Natural killer cell (primary cell): ENCODE results near the gene THRB. TPM values are rescaled to one million over a fixed set of nuclear protein-coding genes. Genes with fewer than 3 reads are reported as not detected.

ENCODE experiments used
- ATAC-seq, 3 donors: fragments of 150-1000 bp in 2 of 3; fragments of 200-7000 bp in 1 of 3; cut with Tn5 transposase; 1 replicate in 1 of 3; 2 replicates in 2 of 3; pipeline ENCODE4 v1.10.0; 2021; ENCODE audit warnings: mild to moderate bottlenecking in 2 of 3, moderate library complexity in 2 of 3
- DNase-seq, 2 donors: peaks; one replicate each; pipeline versions ENCODE4 v3.0.0 to v3.0.0-alpha.2; 2013 to 2021; ENCODE audit warnings: mixed read lengths in 1 of 2
- H3K27ac ChIP-seq: one replicate; pipeline ENCODE4 v1.5.1; 2013; ENCODE audit warnings: mild to moderate bottlenecking, low read length
- H3K27me3 ChIP-seq: one replicate; pipeline ENCODE4 v1.6.1; 2013; ENCODE audit warnings: low read length; ENCODE audit not compliant: control insufficient read depth, insufficient read depth
- H3K36me3 ChIP-seq: one replicate; pipeline ENCODE4 v1.6.1; 2013; ENCODE audit warnings: low read length; ENCODE audit not compliant: control insufficient read depth, insufficient read depth
- H3K4me1 ChIP-seq: one replicate; pipeline ENCODE4 v1.6.1; 2013; ENCODE audit warnings: low read length; ENCODE audit not compliant: control insufficient read depth, insufficient read depth
- H3K4me3 ChIP-seq: one replicate; pipeline ENCODE4 v1.5.1; 2013; ENCODE audit warnings: low read length
- H3K9me3 ChIP-seq: one replicate; pipeline ENCODE4 v1.6.1; 2013; ENCODE audit warnings: low read length; ENCODE audit not compliant: control insufficient read depth, insufficient read depth
- H3K27ac Mint-ChIP-seq, 2 donors: one replicate each; pipeline ENCODE4 v1.8.0; 2022; ENCODE audit warnings: mild to moderate bottlenecking in 2 of 2, mixed read lengths in 2 of 2, moderate library complexity in 1 of 2
- H3K27me3 Mint-ChIP-seq, 2 donors: one replicate each; pipeline ENCODE4 v1.8.0; 2022; ENCODE audit warnings: low read depth in 2 of 2, mixed read lengths in 2 of 2
- H3K36me3 Mint-ChIP-seq: one replicate; pipeline ENCODE4 v1.8.0; 2022; ENCODE audit warnings: mixed read lengths
- H3K4me1 Mint-ChIP-seq, 2 donors: one replicate each; pipeline ENCODE4 v1.8.0; 2022; ENCODE audit warnings: mixed read lengths in 2 of 2
- H3K4me3 Mint-ChIP-seq: one replicate; pipeline ENCODE4 v1.8.0; 2022; ENCODE audit warnings: mild to moderate bottlenecking, moderate library complexity, mixed read lengths
- H3K9me3 Mint-ChIP-seq, 2 donors: one replicate each; pipeline ENCODE4 v1.8.0; 2022; ENCODE audit warnings: mixed read lengths in 2 of 2
- WGBS: methylation state at CpG from one replicate; pipeline ENCODE4 v1.1.7; 2013; ENCODE audit warnings: missing lambda C conversion rate; ENCODE audit not compliant: insufficient coverage; 5-methylcytosine and 5-hydroxymethylcytosine counted together
- intact Hi-C: fragments of 100-400 bp; cut with micrococcal nuclease; formaldehyde crosslinking; loops from one replicate; pipeline ENCODE4 v1.14.2; 2022
- total RNA-seq, 4 donors: library from RNA; stranded (reverse); fragments of 120-200 nt in 1 of 4; gene quantifications; one replicate each; pipeline versions ENCODE4 v1.2.3 to v1.2.4, GENCODE V29; 2013 to 2022
- TF ChIP-seq, protein P1 (sequence below): fragments of 200-600 bp; IDR thresholded peaks from one replicate; pipeline ENCODE4 v1.8.0; 2022; ENCODE audit warnings: antibody characterized with exemption

THRB gene
- total RNA-seq, 3 donors from 2014 or later (not counting 1 experiment from before 2014, with no cell fraction given): 0.05 TPM; not detected in 2

DNA sequence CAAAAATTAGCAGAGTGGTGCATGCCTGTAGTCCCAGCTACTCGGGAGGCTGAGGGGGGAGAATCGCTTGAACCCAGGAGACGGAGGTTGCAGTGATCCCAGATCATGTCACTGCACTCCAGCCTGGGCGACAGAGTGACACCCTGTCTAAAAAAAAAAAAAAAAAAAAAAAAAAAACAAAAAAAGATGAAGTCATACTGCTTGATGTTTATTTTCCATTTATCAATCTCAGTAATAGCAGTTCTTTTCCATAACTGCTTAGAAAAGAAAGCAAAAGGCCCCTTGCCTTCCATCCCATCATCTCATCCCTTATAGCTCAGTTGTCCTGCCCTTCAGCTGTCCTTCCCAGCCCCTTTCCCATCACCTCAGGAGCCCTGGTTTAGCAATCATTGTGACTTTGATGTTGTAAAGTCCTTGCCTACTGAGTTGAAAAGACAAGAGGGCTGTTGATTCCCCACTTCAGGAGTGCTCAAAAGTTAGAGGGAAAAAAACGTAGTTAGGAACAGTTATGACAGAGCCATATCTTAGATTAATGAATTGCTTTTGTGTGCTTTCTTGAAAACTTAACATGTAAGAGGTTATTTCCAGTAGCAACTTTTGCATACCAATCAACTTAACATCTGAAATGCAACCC lies 18.0 kb upstream of the THRB start:
- Mint-ChIP-seq H3K4me3 (no peak overlapping the region), H3K27me3 (peaks cover 0 to 2% of the 10 kb centered on the region in 2 donors), H3K27ac (no peak overlapping the region), H3K36me3 (no peaks in the 10 kb centered on the region), H3K9me3 (peaks cover 0 to 2% of the 10 kb centered on the region in 2 donors), H3K4me1 (no peaks in the 10 kb centered on the region)
- TF ChIP-seq, protein P1, sequence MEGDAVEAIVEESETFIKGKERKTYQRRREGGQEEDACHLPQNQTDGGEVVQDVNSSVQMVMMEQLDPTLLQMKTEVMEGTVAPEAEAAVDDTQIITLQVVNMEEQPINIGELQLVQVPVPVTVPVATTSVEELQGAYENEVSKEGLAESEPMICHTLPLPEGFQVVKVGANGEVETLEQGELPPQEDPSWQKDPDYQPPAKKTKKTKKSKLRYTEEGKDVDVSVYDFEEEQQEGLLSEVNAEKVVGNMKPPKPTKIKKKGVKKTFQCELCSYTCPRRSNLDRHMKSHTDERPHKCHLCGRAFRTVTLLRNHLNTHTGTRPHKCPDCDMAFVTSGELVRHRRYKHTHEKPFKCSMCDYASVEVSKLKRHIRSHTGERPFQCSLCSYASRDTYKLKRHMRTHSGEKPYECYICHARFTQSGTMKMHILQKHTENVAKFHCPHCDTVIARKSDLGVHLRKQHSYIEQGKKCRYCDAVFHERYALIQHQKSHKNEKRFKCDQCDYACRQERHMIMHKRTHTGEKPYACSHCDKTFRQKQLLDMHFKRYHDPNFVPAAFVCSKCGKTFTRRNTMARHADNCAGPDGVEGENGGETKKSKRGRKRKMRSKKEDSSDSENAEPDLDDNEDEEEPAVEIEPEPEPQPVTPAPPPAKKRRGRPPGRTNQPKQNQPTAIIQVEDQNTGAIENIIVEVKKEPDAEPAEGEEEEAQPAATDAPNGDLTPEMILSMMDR: no peak
- H3K4me1 ChIP-seq: no peaks in the 10 kb centered on the region
- ATAC-seq (no peak), DNase-seq (no peak)
- H3K27ac ChIP-seq: no peak overlapping the region
- H3K4me3 ChIP-seq: no peak overlapping the region
- WGBS: 96% methylated on average over 4 of the region's 5 CpGs
- intact Hi-C loops: no loop called here
- H3K9me3 ChIP-seq: no peaks in the 10 kb centered on the region
- no peaks in the 10 kb centered on the region for H3K36me3 ChIP-seq
- H3K27me3 ChIP-seq: no peaks in the 10 kb centered on the region

DNA sequence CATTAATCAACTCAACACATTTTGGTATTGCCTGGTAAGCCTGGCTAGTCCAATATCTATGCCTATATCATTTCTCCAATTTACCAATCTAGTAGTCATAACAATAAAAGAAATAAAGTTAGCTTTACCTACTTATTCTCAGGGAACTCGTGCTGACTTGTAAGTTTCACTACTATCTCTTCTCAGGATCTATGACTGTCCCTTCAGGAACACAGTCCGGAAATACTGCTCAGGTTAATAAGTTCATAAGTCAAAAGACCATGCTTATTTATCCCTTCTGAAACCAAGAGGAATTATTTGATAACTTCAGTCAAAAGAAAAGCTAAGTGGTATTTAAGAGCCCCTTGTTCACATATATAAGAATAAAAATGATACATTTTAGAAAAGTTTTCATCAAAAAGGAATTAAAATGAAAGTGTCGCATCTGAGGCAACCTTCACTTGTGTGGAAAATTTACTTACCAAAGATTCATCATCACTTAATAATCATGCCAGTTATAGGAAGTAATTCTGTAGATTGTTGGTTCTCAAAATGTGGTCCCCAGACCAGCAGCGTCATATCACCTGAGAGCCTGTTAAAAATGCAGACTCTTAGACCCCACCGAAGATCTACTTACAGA lies 15.5 kb upstream of the THRB start:
- 91% methylated on average over 4 of the region's 5 CpGs for WGBS
- Histone ChIP-seq H3K27me3 (no peaks in the 10 kb centered on the region), H3K4me3 (no peak overlapping the region), H3K36me3 (no peaks in the 10 kb centered on the region), H3K27ac (no peak overlapping the region), H3K4me1 (no peaks in the 10 kb centered on the region), H3K9me3 (no peaks in the 10 kb centered on the region)
- Mint-ChIP-seq H3K9me3 (no peaks in the 10 kb centered on the region), H3K36me3 (no peaks in the 10 kb centered on the region), H3K27ac (no peak overlapping the region), H3K27me3 (no peaks in the 10 kb centered on the region), H3K4me3 (no peak overlapping the region), H3K4me1 (no peaks in the 10 kb centered on the region)
- ATAC-seq: no peak
- intact Hi-C loops: no loop called here
- no peak for DNase-seq
- TF ChIP-seq, protein P1: no peak

DNA sequence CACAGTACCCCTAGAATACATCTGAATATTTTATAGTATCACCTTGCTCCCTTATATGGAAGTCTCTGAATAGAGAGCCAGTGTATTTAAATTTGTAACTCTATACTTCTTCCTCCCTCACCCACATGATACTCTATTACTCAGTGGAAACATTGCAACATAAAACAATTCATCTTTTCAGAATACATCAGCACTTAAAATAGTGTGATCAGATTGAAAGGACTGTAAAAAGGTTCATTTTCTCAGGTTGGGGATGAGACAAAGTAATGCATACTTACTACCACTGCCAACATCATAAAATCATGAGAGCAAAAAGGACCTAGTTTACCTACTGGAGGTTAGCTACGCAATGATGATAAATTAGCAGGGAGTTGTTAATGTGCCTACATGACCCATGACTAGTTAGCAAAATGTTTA lies 13.8 kb upstream of the THRB start:
- ATAC-seq (no peak), DNase-seq (no peak)
- TF ChIP-seq, protein P1: no peak
- Histone ChIP-seq H3K4me3 (no peak overlapping the region), H3K27ac (no peak overlapping the region), H3K4me1 (no peaks in the 10 kb centered on the region), H3K36me3 (no peaks in the 10 kb centered on the region), H3K9me3 (no peaks in the 10 kb centered on the region), H3K27me3 (no peaks in the 10 kb centered on the region)
- peaks cover under 1% of the 10 kb centered on the region in 2 donors for H3K4me1 Mint-ChIP-seq
- 100% methylated on average over 1 of the region's 1 CpG for WGBS
- no peak overlapping the region for H3K4me3 Mint-ChIP-seq
- H3K36me3 Mint-ChIP-seq: no peaks in the 10 kb centered on the region
- peaks cover 0 to 2% of the 10 kb centered on the region in 2 donors for H3K9me3 Mint-ChIP-seq
- H3K27ac Mint-ChIP-seq: no peak overlapping the region
- no peaks in the 10 kb centered on the region for H3K27me3 Mint-ChIP-seq
- intact Hi-C loops: no loop called here
